K562 (cell line): ENCODE measurements around the gene GATA1. TPM values are rescaled to one million over a fixed set of nuclear protein-coding genes. Genes with fewer than 3 reads are reported as not detected.

ENCODE experiments used
- ARID2 ChIP-seq: fragments of 450-650 bp; IDR thresholded peaks from 2 replicates; pipeline ENCODE4 v1.6.1; 2017; ENCODE audit warnings: antibody characterized with exemption, mild to moderate bottlenecking
- ATF1 ChIP-seq, 2 experiments: fragments of 450-650 bp in 1 of 2; IDR thresholded peaks; 2 replicates each; pipeline ENCODE4 v1.6.1; 2016; ENCODE audit warnings: missing compliant biosample characterization in 1 of 2, missing genetic modification characterization in 1 of 2
- CBX8 ChIP-seq: fragments of 200-600 bp; sonication (generic); IDR thresholded peaks from 2 replicates; pipeline ENCODE4 v1.6.1; 2012; ENCODE audit warnings: borderline replicate concordance, mixed run types, low read depth, mild to moderate bottlenecking, moderate library complexity, mixed read lengths, low read length, control low read depth, inconsistent platforms; ENCODE audit not compliant: poor library complexity, severe bottlenecking; ENCODE audit errors: extremely low read depth
- CLOCK ChIP-seq: fragments of 250-450 bp; sonication (Bioruptor Pico); IDR thresholded peaks from 2 replicates; pipeline ENCODE4 v1.4.0; 2020; ENCODE audit warnings: mild to moderate bottlenecking, moderate library complexity, borderline replicate concordance
- ELF4 ChIP-seq: fragments of 450-650 bp; formaldehyde crosslinking; IDR thresholded peaks from 2 replicates; pipeline ENCODE4 v1.4.0; 2022; ENCODE audit warnings: missing genetic modification characterization
- GATAD2A ChIP-seq: fragments of 450-650 bp; IDR thresholded peaks from 2 replicates; pipeline ENCODE4 v1.6.1; 2017
- HOXB6 ChIP-seq: fragments of 250-450 bp; sonication (Bioruptor Pico); IDR thresholded peaks from 2 replicates; pipeline ENCODE4 v1.5.1; 2022; ENCODE audit warnings: mild to moderate bottlenecking, borderline replicate concordance
- MEF2D ChIP-seq: conservative IDR thresholded peaks from 2 replicates; pipeline ENCODE4 v1.6.1; 2016; ENCODE audit warnings: low read depth, missing genetic modification characterization, missing compliant biosample characterization
- NCOR1 ChIP-seq: fragments of 450-650 bp; IDR thresholded peaks from 2 replicates; pipeline ENCODE4 v1.6.1; 2016; ENCODE audit warnings: mild to moderate bottlenecking, moderate library complexity
- NFIC ChIP-seq: fragments of 450-650 bp; IDR thresholded peaks from 2 replicates; pipeline ENCODE4 v1.6.1; 2017; ENCODE audit warnings: mild to moderate bottlenecking, inconsistent platforms
- SMARCA4 ChIP-seq: fragments of 450-650 bp; IDR thresholded peaks from 2 replicates; pipeline ENCODE4 v1.6.1; 2016
- SREBF1 ChIP-seq: fragments of 150-350 bp; IDR thresholded peaks from 2 replicates; pipeline ENCODE4 v1.6.1; 2014; ENCODE audit warnings: antibody characterized with exemption, low read depth, low read length, borderline replicate concordance
- SUPT5H ChIP-seq: fragments of 450-650 bp; IDR thresholded peaks from 2 replicates; pipeline ENCODE4 v1.6.1; 2016
- TAF7 ChIP-seq: fragments of 450-650 bp; IDR thresholded peaks from 2 replicates; pipeline ENCODE4 v1.6.1; 2016; ENCODE audit warnings: missing genetic modification characterization, missing compliant biosample characterization
- ZBTB26 ChIP-seq: fragments of 450-650 bp; formaldehyde crosslinking; IDR thresholded peaks from 2 replicates; pipeline ENCODE4 v1.4.0; 2022; ENCODE audit warnings: missing genetic modification characterization
- ZBTB33 ChIP-seq: sonication (generic); formaldehyde crosslinking; IDR thresholded peaks from 2 replicates; pipeline ENCODE4 v1.8.1; 2023; ENCODE audit warnings: mild to moderate bottlenecking, missing genetic modification reagents
- ZFP91 ChIP-seq: sonication (generic); formaldehyde crosslinking; IDR thresholded peaks from 2 replicates; pipeline ENCODE4 v1.8.0; 2022; ENCODE audit warnings: mild to moderate bottlenecking, missing genetic modification reagents
- ZNF398 ChIP-seq: fragments of 250-450 bp; sonication (Bioruptor Pico); IDR thresholded peaks from 2 replicates; pipeline ENCODE4 v1.8.0; 2021; ENCODE audit warnings: moderate library complexity, mild to moderate bottlenecking, inconsistent platforms
- ZNF561 ChIP-seq: fragments of 450-650 bp; formaldehyde crosslinking; conservative IDR thresholded peaks from 2 replicates; pipeline ENCODE4 v1.4.0; 2020; ENCODE audit warnings: mild to moderate bottlenecking, moderate library complexity
- ZNF695 ChIP-seq: fragments of 450-650 bp; formaldehyde crosslinking; IDR thresholded peaks from 2 replicates; pipeline ENCODE4 v1.4.0; 2020; ENCODE audit warnings: mild to moderate bottlenecking, moderate library complexity
- polyA plus RNA-seq, 8 experiments: library from polyadenylated mRNA; depleted of rRNA in 4 of 8; stranded (reverse) in 5 of 8; unstranded in 3 of 8; fragments of >200 nt; fragmentation: Nextera tagmentation in 2 of 8; fragmentation: Illumina TruSeq in 1 of 8; extraction: Ambion mirVana in 2 of 8; extraction: Trizol in 1 of 8; gene quantifications; 2 replicates each; pipeline versions ENCODE4 v1.2.1 to v1.2.3, GENCODE V29; 2011 to 2014; ENCODE audit warnings: inconsistent platforms in 1 of 8, missing spikeins in 1 of 8
- total RNA-seq, 7 experiments: library from RNA; depleted of rRNA in 6 of 7; stranded (reverse); fragments of >200 nt in 6 of 7; fragmentation: Illumina TruSeq in 2 of 7; extraction: Trizol in 2 of 7; gene quantifications; 2 replicates each; pipeline versions ENCODE4 v1.2.1 to v1.2.3, GENCODE V29; 2011 to 2021; ENCODE audit warnings: low replicate concordance in 1 of 7

The GATA1 gene
- total and polyA plus RNA-seq, 9 of the 15 experiments (the other 6 are each of a cell fraction or from before 2014, with no cell fraction given): 11.9 to 291 (median 116) TPM

- TF ChIP-seq ZBTB26 (no peak), CBX8 (no peak), NCOR1 (no peak), SUPT5H (peak; percentile 78; the same call in 1 of the 2 replicates), ZBTB33 (no peak), ZNF695 (CRISPR knock-in tag) (no peak), GATAD2A (no peak), TAF7 (tag) (no peak), NFIC (peak; percentile 68), ZNF398 (no peak), ARID2 (no peak), SREBF1 (no peak), SMARCA4 (no peak), CLOCK (CRISPR knock-in tag) (no peak), ZNF561 (no peak), MEF2D (tag) (no peak), HOXB6 (CRISPR knock-in tag) (0 out of 2 replicates have a peak, but pooled peaks have one; percentile 68), ATF1 (CRISPR knock-in tag; IDR thresholded peaks at IDR 0.05) (no peak), ATF1 (tag; IDR thresholded peaks at IDR 0.05) (peak; percentile 63), ZFP91 (CRISPR knock-in tag) (0 out of 2 replicates have a peak, but pooled peaks have one; percentile 51), ELF4 (peak; percentile 29; the same call in 1 of the 2 replicates)
These were observed 8.0 kb downstream of the GATA1 start (continued) for GRCh38 chrX:48794340-48794910.
